UCSD-AML1 (cell line): ENCODE data around the gene WDR7.

ENCODE experiments used
- DNase-seq: peaks from one replicate; lab custom pipeline; 2025; ENCODE audit not compliant: unreplicated experiment; lab: John Stamatoyannopoulos, UW

WDR7 gene

DNA sequence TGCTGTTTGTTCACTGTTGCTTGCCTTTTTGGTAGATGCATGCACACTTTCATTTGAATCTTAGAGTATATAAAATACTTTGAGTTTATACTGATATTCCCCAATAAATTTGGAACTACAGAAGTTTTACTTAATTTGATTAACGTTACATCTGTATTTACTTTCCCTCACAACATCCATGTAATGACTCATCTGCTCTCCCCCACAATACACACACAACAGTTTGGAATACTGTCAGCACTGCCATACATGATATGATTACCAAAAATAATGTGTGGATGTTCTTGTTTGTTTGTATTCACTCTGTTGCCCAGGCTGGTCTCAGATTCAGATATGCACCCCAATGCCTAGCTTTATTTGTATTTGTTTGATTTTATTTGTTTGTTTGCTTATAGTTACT is 144.2 kb downstream of the WDR7 start:
- no peak for DNase-seq

DNA sequence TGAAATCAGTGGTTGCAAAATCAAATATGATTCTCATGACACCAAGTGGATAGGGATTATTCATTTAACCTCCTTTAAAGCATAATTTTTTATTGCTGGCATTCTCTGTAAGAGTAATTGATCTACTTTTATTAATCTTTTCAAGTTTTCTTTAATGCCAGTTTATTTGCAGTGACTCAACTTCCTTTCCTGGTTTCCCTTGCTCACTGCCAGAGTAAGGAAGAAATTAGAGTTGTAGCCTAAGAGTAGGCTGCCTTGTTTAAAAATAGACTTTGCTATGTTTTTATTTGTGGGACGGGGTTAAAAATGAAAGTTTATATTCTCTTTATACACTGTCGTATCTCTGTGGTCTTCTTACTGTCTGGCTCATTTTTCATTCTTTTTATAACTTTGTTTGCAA is 148.6 kb downstream of the WDR7 start:
- no peak for DNase-seq

DNA sequence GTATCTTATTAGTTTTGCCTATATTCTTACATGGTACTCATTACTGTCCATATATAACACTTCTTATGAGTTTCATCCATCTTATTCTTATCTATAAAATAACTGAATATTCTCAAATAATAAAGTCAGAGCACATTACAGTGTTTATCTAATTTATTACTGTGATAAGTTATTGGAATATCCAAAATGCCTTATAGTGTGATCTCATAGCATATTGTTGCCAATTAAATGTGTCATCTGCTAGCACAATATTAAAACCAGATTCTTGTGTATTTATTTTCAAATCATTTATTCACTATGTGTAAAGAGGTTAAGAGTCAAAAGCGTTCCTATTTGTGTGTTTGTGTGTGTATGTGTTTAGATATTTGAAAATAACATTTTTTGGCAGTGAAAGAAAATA is 151.9 kb downstream of the WDR7 start:
- DNase-seq: no peak

DNA sequence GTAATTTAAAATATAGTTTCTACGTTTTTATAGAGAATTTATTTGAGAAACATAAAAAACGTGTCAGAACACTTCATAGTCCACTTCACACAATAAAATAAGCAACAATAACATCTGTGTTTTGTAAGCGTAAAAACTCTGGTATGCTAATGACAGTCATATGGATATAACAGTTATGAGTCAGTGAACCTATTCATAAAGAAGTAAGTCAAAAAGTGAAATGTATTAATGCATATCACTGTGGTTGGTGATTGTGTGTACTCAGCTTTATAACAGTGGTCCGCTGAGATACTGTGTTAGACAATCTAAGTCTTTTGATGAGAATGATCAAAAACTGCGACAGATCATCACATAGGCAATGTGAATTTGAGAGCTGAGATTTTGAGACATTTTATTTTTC is 153.2 kb downstream of the WDR7 start:
- no peak for DNase-seq

DNA sequence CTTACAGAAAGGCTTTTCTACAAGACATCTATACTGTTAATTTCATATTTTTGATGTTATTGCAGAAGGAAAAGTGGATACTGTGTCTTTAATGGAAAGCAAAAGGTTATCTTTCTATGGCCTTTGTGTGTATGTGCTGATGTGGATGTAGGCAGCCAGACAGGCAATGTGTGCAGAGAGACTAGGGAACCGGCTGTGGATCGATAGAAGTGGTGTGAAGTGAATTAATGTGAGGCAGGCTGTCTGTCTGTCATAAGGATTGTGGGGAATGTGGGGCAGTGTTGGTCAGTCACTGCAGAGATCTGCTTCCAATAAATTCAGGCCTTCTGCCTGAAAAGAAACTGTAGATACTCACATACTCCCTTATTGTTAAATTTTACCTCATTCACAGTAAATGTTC is 156.7 kb downstream of the WDR7 start:
- no peak for DNase-seq

DNA sequence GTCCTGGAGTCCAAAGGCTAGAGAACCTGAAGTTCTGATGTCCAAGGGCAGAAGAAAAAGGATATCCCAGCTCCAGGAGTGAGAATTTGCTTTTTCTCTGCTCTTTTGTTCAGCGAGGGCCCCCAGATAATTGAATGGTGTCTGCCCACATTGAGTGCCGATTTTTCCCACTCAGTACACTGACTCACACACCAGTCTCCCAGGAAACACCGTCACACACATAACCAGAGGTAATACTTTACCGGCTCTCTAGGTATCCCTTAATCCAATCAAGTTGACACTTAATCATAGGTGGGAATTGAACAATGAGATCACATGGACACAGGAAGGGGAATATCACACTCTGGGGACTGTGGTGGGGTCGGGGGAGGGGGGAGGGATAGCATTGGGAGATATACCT is 161.5 kb downstream of the WDR7 start:
- DNase-seq: no peak

DNA sequence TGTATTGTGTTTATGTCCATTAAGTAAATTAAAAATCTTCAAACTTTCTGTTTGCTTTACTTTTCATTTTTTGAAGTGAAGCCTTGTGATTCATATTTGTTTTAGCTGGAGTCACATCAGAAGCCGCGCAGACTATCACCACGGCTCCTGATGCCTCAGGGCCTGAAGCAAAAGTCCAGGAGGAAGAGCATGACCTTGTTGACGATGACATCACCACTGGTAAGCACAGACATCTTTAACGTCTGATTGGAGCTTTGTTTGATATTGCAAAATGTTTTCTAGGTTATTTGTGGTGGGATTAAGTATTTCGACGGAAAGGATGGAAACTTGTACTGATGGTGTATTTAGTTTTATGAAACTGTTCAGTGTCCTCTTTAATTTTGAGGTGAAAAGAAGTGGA is 164.8 kb downstream of the WDR7 start:
- DNase-seq: no peak

DNA sequence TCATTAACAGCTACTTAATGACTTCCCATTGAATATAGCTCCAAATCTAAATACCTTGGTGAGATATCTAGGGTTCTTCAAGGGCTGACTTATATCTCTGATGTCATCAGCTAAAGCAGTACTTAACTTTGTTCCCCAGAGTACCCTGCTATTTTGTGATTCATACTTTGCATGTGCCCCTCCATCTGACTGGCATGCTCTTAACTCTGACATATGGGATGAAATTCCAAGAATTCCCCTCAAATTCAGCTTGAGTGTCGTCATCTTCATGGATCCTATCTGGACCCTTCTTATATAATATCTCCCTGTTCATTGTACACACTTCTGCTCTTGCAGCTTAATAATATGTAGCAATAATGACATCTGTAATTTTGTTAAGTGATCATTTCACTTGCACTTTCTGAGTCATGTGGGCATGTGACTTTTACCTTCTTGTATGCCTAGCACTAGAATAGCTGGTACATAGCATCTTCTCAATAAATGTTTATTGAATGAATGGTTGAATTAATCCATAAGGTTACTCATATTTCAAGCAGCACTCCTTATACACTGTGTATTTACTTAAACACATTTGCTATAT is 172.9 kb downstream of the WDR7 start:
- DNase-seq: no peak

DNA sequence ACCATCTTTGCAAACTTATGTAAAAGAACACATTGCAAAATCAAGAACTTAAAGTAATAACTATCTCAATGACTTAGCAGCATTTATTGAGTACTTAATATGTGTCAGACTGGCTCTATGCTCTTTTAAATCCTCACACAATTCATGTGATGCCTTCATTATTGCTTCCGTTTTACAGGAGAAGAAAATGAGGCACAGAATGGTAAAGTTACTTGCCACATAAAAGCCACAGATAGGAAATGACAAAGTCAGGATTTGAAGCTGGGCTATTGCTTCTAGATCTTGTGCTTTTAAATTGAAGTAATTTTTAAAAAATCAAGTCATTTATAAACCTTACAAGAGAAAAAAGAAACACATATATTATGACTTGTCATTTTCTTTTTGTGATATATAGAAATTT is 174.2 kb downstream of the WDR7 start:
- DNase-seq: no peak

DNA sequence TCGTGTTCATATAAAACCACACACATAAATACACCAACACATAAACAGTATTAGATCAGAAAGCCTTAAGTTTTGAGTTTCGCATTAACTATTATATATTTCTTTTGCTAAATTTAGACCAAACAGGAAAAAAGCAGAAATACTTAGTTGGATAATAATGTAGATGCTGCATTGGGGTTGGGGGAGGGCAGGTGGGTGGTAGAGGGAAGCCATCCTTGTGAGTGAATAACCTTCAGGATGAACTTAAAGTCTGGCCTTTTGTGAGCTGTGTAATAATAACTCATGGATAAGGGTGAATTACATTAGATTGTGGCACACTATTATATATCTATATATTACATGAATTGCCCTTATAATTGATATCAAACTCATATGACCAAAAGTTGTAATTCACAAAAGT is 174.7 kb downstream of the WDR7 start:
- DNase-seq: no peak

DNA sequence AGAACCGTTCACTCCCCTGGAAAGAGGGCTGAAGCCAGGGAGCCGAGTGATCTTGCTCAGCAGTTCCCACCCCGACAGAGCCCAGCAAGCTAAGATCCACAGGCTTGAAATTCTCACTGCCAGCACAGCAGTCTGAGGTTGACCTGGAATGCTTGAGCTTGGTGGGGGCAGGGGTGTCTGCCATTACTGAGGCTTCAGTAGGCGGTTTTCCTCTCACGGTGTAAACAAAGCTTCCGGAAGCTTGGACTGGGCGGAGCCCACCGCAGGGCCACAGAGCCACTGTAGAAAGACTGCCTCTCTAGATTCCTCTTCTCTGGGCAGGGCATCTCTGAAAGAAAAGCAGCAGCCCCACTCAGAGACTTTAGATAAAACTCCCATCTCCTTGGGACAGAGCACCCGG is 180.8 kb downstream of the WDR7 start:
- DNase-seq: no peak

DNA sequence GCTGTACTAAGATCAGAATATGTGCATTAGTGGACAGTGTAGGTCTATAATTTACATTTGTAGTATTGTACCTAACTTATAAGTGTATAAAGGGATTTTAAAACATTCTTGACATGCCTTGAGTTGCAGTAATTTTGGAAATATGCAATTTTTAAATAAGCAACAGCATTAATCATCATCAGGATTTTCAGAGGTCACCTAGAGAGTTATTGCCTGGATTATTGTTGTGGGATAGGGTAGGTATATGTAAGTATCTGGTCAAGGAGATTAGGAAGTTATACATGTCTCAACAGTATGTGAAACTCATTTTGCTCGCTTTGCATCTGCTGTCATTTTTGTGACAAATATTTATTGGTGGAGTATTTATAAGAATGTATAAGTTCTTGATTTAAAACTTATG is 184.2 kb downstream of the WDR7 start:
- no peak for DNase-seq

DNA sequence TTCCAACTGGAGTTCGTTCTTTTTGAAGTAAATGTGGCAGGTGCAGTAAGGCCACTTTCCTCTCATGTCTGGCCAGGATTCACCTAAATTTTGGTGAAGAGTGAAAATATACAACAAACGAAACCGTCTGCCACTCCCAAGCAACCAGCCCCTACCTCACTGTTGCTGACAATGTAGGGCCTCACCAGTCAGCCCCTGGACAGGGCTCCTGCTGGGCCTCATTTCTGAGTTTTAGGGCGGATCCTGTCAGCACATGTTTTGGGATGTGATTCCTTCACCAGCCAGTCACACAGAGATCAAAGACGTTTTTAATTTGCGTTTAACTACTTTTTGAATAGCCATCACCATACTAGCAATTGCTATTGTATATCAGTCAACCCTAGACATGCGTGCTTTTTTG is 185.0 kb downstream of the WDR7 start:
- DNase-seq: no peak

DNA sequence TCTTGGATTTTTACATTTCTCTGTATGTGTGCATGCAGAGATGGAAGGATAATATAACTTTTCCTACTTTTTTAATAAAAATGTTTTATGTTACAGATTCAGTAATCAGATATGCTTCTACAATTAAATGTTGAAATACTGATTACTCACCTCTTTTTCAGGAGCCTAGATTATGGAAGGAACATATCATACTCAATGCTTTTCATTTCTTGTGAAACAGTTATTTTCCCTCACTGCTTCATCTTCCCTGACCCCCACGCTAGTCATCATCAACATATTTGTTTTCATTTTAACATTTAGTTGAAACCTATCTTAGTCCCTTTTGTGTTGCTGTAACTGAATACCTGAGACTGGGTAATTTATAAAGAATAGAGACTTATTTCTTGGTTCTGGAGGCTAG is 190.7 kb downstream of the WDR7 start:
- DNase-seq: no peak

DNA sequence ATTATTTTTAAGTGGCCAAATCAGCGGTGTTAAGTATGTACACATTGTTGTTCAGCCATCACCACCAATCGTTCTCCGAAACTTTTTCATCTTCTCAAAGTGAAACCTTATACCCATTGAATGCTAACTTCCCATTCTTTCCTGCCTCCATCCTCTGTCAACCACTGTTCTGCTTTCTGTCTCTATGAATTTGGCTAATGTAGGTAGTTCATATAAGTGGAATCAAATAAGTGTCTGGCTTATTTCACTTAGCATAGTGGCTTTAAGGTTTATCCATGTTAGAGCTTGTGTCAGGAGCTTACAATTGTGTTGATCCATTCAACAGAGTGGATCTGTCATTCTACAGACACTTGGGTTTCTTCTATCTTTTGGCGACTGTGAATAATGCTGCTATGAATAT is 192.1 kb downstream of the WDR7 start:
- no peak for DNase-seq

DNA sequence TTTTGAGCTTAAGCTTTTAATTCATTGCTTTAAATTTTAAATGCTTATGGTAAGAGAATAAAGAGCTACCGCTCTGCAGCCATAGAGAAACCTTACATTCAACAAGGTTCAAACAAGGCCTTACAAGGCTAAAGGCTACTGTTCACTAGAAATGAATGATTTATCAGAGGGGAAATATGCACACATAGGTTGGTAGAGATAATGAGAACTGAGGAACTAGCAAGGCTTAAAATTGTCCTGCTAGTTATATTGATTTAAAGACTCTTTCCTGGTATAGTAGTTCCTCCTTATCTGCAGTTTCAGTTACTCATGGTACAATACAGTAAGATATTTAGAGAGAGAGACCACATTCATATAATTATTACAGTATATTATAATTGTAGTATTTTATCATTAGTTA is 193.4 kb downstream of the WDR7 start:
- DNase-seq: no peak

DNA sequence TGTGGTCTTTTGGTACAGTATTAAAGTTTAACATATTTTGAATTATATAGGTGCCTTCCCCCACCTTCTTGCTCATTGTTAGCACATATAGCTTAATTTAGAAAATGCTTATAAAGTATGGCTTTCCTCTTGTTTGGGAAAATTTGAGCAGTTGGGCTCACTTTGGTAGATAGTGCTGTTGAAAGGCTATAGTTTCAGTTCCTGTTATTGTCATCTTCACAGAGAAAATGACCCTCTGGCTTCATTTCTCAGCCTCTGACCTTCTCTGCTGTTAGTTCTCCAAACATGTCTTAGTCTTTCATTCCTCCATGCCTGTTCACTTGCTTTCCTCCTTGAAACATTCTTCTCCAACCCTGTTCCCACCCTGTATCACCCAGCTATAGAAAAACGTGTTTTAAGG is 200.6 kb downstream of the WDR7 start:
- no peak for DNase-seq

DNA sequence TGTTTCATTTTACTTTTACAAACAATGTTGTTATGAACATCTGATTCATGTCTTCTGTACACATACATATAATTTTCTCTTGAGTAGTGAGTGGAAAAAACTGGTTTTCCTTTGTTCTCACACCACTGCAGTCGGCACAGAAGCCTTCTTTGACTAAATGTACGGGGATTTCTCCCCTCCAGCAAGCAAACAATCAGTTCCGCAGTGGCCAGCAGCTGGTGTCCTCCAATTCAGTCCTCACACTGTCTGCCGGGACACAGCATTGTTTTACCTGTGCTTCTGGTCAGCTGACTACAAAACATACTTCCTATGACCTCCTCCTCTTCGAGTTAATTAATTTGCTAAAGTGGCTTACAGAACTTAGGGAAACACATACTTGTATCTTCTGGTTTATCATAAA is 202.8 kb downstream of the WDR7 start:
- no peak for DNase-seq

DNA sequence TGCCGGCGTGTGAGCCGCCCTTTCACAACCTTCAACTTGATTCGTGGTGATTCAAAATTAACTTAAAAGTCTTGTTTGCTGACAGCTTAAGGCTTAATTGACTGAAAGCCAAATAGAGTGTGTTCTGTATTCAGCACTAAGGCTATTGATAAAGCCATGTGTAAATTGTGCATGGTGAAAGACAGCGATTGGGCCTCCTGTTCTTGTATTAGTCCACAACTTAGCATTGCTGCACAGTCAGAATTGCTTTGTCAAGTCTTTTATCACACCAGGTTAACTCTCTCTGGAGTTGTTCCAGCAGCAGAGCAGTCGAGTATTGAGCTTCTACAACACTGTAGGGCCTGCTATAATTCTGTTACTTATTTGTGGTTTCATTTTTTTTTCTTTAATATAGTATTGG is 210.1 kb downstream of the WDR7 start:
- DNase-seq: no peak

DNA sequence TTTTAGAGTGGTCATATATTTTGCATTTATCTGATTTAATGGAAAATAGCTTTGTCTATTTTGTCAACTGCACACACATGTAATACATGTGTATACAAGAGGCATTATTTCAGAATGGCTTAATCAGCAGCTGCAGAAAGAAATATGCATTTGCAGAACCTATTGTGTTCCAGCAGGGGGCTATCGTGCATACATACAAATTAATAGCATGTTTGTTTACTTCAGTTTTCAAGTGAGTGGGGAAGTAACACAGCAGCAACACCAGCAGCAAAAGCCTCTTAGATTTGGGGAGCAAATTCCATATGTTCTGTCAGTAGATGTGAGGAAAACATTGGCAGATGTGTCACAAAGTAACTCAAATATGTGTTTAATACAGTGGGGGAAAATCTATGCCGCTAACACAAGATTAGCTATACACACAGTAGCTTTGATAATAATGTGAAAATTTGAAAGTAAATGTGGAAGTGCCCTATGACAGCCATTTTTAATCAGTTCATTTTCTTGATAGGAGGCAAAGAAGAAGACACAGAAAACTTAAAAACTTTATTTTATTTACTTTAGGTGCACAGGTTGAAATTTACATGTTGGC is 218.1 kb downstream of the WDR7 start:
- no peak for DNase-seq

DNA sequence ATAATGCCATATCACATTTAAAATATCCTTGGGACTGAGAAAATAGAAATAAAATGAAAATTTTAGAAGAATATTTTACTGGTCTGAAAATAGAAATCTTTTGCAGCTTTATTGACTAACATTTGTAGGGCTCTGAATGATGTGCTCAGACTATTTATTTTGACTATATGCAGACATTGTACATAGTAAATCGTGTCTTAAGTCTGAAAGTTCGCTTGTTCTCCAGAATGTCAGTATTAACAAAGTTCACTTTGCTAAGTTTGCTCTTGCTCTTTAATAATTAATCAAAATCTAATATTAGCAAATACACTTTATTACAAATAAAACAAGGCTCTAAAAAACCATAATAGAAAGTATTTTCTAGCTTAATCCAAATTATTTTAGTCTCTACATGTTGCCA is 219.8 kb downstream of the WDR7 start:
- DNase-seq: no peak

DNA sequence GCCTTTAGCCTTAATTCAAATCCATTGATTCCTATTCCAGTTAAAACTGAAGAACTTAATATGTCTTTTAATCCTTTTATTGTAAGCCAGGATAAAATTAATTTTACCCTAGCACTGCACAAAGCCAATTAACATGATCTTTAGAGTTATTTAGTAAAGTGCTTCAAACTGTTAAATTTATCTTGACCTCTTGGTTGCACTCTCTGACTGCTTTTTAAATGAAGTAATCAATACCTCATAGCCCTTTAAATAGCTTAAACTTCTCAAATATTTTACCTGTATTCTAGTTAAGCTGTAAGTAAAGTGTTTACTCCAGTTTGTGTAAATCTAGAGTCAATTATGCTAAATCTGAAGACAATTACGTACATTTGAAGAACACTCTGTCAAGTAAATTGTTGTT is 221.0 kb downstream of the WDR7 start:
- no peak for DNase-seq

DNA sequence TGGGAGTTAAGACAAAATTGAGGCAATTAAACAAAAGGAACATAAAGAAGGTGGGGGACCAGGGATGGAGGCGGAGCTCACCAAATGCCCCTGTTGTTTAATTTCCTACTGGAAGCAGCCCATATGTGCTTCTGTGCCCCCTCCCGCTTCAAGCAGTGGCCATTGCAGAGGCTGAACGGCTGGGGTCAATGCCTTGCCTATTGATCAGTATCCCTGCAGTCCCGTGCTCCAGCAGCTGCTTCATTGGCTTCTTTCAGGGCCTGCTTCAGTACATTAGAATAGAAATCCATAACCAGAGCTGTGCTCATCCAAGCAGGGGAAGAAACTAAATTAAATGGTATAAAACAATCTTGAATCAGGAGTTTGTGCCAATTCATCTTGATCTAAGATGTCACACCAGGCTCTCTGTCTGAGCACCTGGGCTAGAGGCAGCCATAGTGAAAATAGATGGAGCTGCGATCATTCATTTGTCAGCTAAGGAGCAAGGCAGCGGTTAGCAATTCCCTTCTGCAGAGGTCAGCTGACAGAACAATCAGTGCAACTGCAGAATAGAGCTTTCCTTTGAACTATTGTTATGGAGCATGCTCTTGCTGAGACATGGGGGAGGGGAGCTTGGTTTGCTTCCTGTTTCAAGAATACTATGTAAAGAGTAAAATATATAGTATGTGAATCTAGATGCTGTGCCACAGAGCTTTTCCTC is 222.4 kb downstream of the WDR7 start:
- no peak for DNase-seq
